ENCODE measurements around the gene GTPBP4. TPM values are rescaled to one million over a fixed set of nuclear protein-coding genes. Genes with fewer than 3 reads are reported as not detected.
A peak's percentile ranks its signal among the peaks of the same experiment; 100 is the strongest.

The GTPBP4 gene
- 28.5 TPM for polyA plus RNA-seq (2013)

- peaks cover 3 to 27% (median 24%) of the 10 kb centered on the region in 4 experiments for H3K4me1 ChIP-seq (ENCODE audit: control extremely low read depth in 1 of 4, control insufficient read depth in 4 of 4, insufficient read depth in 4 of 4, low read length in 3 of 4)
- peaks cover 3 to 13% (median 6%) of the 10 kb centered on the region in 4 experiments for H3K36me3 ChIP-seq (ENCODE audit: control insufficient read depth in 4 of 4, insufficient read depth in 4 of 4, low read length in 3 of 4)
- ChIA-PET CTCF (interaction anchor here (0.8 to 1.5 kb wide), 3 partner anchors 19 to 76 kb away, joined by 3 read pairs; no protein-coding TSS in a partner anchor), POLR2A (no interaction called here)
- under 1% methylated on average over 74 of the region's 74 CpGs for WGBS (ENCODE audit: insufficient coverage)
- peak; percentile 99 for DNase-seq
- H3K9me3 ChIP-seq (ENCODE audit: control extremely low read depth in 1 of 5, control insufficient read depth in 4 of 5, insufficient read depth in 2 of 5, low read depth in 1 of 5, low read length in 4 of 5) = no peaks in the 10 kb centered on the region
- H3K27me3 ChIP-seq (replicated peaks in 2 of 5; ENCODE audit: control insufficient read depth in 4 of 5, insufficient read depth in 5 of 5, low read length in 4 of 5) = no peaks in the 10 kb centered on the region
- H3K4me3 ChIP-seq (ENCODE audit: control insufficient read depth in 1 of 7, extremely low read depth in 1 of 7, insufficient read depth in 4 of 7, low read depth in 2 of 7, low read length in 6 of 7) = peak within 1 kb of the TSS; percentile 81 to 98 (median 95)
- H3K27ac ChIP-seq (ENCODE audit: insufficient read depth in 1 of 2, low read depth in 1 of 2, low read length in 2 of 2, poor library complexity in 1 of 2, severe bottlenecking in 2 of 2) = peak within 1 kb of the TSS; percentile 84 to 96
These were observed at the start of gene GTPBP4 for GRCh38 chr10:987870-988666. Gene GTPBP4, plus strand, starts transcription at chr10:988434. Its CDS starts 46 bp downstream, at chr10:988480.

- no peak for DNase-seq
- 92% methylated on average over 5 of the region's 10 CpGs for WGBS (ENCODE audit: insufficient coverage)
- Histone ChIP-seq H3K27ac (ENCODE audit: insufficient read depth in 1 of 2, low read depth in 1 of 2, low read length in 2 of 2, poor library complexity in 1 of 2, severe bottlenecking in 2 of 2) (no peak overlapping the region), H3K9me3 (ENCODE audit: control extremely low read depth in 1 of 5, control insufficient read depth in 4 of 5, insufficient read depth in 2 of 5, low read depth in 1 of 5, low read length in 4 of 5) (no peaks in the 10 kb centered on the region), H3K27me3 (replicated peaks in 2 of 5; ENCODE audit: control insufficient read depth in 4 of 5, insufficient read depth in 5 of 5, low read length in 4 of 5) (no peaks in the 10 kb centered on the region), H3K4me1 (ENCODE audit: control extremely low read depth in 1 of 4, control insufficient read depth in 4 of 4, insufficient read depth in 4 of 4, low read length in 3 of 4) (peaks cover 0 to 12% (median 6%) of the 10 kb centered on the region in 4 experiments), H3K36me3 (ENCODE audit: control insufficient read depth in 4 of 4, insufficient read depth in 4 of 4, low read length in 3 of 4) (no peaks in the 10 kb centered on the region), H3K4me3 (ENCODE audit: control insufficient read depth in 1 of 7, extremely low read depth in 1 of 7, insufficient read depth in 4 of 7, low read depth in 2 of 7, low read length in 6 of 7) (no peak overlapping the region)
- CTCF ChIA-PET = no interaction called here
- POLR2A ChIA-PET = interaction anchor here (0.5 kb wide), 1 partner anchor 109 kb away, joined by 3 read pairs; no protein-coding TSS in a partner anchor
These were observed 49.1 kb upstream of the GTPBP4 start for GRCh38 chr10:938941-939678.

- 97% methylated on average over 17 of the region's 17 CpGs for WGBS (ENCODE audit: insufficient coverage)
- peaks cover 0 to 19% (median 12%) of the 10 kb centered on the region in 4 experiments for H3K4me1 ChIP-seq (ENCODE audit: control extremely low read depth in 1 of 4, control insufficient read depth in 4 of 4, insufficient read depth in 4 of 4, low read length in 3 of 4)
- DNase-seq = no peak
- H3K27ac ChIP-seq (ENCODE audit: insufficient read depth in 1 of 2, low read depth in 1 of 2, low read length in 2 of 2, poor library complexity in 1 of 2, severe bottlenecking in 2 of 2) = no peak overlapping the region
- no peaks in the 10 kb centered on the region for H3K27me3 ChIP-seq (replicated peaks in 2 of 5; ENCODE audit: control insufficient read depth in 4 of 5, insufficient read depth in 5 of 5, low read length in 4 of 5)
- ChIA-PET POLR2A (interaction anchor here (0.6 kb wide), 1 partner anchor 50 kb away, joined by 5 read pairs; no protein-coding TSS in a partner anchor), CTCF (interaction anchor here (1.1 kb wide), 1 partner anchor 10 kb away, joined by 3 read pairs; no protein-coding TSS in a partner anchor)
- no peaks in the 10 kb centered on the region for H3K36me3 ChIP-seq (ENCODE audit: control insufficient read depth in 4 of 4, insufficient read depth in 4 of 4, low read length in 3 of 4)
- H3K4me3 ChIP-seq (ENCODE audit: control insufficient read depth in 1 of 7, extremely low read depth in 1 of 7, insufficient read depth in 4 of 7, low read depth in 2 of 7, low read length in 6 of 7) = no peak overlapping the region
- H3K9me3 ChIP-seq (ENCODE audit: control extremely low read depth in 1 of 5, control insufficient read depth in 4 of 5, insufficient read depth in 2 of 5, low read depth in 1 of 5, low read length in 4 of 5) = no peaks in the 10 kb centered on the region
These were observed 44.8 kb upstream of the GTPBP4 start for GRCh38 chr10:943334-944033.

- peak; percentile 78 to 92 (median 88) for DNase-seq
- no peaks in the 10 kb centered on the region for H3K9me3 ChIP-seq (ENCODE audit: control extremely low read depth in 1 of 5, control insufficient read depth in 4 of 5, insufficient read depth in 2 of 5, low read depth in 1 of 5, low read length in 4 of 5)
- ChIA-PET POLR2A (interaction anchor here (0.9 kb wide), 1 partner anchor 15 kb away, joined by 3 read pairs; no protein-coding TSS in a partner anchor), CTCF (interaction anchor here (1.1 kb wide), 1 partner anchor 11 kb away, joined by 3 read pairs; no protein-coding TSS in a partner anchor)
- no peaks in the 10 kb centered on the region for H3K36me3 ChIP-seq (ENCODE audit: control insufficient read depth in 4 of 4, insufficient read depth in 4 of 4, low read length in 3 of 4)
- H3K27me3 ChIP-seq (replicated peaks in 2 of 5; ENCODE audit: control insufficient read depth in 4 of 5, insufficient read depth in 5 of 5, low read length in 4 of 5) = no peaks in the 10 kb centered on the region
- H3K27ac ChIP-seq (ENCODE audit: insufficient read depth in 1 of 2, low read depth in 1 of 2, low read length in 2 of 2, poor library complexity in 1 of 2, severe bottlenecking in 2 of 2) = no peak overlapping the region
- H3K4me1 ChIP-seq (ENCODE audit: control extremely low read depth in 1 of 4, control insufficient read depth in 4 of 4, insufficient read depth in 4 of 4, low read length in 3 of 4) = peaks cover 0 to 16% (median 12%) of the 10 kb centered on the region in 4 experiments
- peak overlapping the region in 6 of 7 experiments; percentile 10 to 66 (median 50) for H3K4me3 ChIP-seq (ENCODE audit: control insufficient read depth in 1 of 7, extremely low read depth in 1 of 7, insufficient read depth in 4 of 7, low read depth in 2 of 7, low read length in 6 of 7)
- 8% methylated on average over 10 of the region's 14 CpGs for WGBS (ENCODE audit: insufficient coverage)
These were observed 44.0 kb upstream of the GTPBP4 start for GRCh38 chr10:944034-944831.

- Histone ChIP-seq H3K27ac (ENCODE audit: insufficient read depth in 1 of 2, low read depth in 1 of 2, low read length in 2 of 2, poor library complexity in 1 of 2, severe bottlenecking in 2 of 2) (no peak overlapping the region), H3K36me3 (ENCODE audit: control insufficient read depth in 4 of 4, insufficient read depth in 4 of 4, low read length in 3 of 4) (no peaks in the 10 kb centered on the region), H3K9me3 (ENCODE audit: control extremely low read depth in 1 of 5, control insufficient read depth in 4 of 5, insufficient read depth in 2 of 5, low read depth in 1 of 5, low read length in 4 of 5) (no peaks in the 10 kb centered on the region), H3K4me3 (ENCODE audit: control insufficient read depth in 1 of 7, extremely low read depth in 1 of 7, insufficient read depth in 4 of 7, low read depth in 2 of 7, low read length in 6 of 7) (no peak overlapping the region), H3K27me3 (replicated peaks in 2 of 5; ENCODE audit: control insufficient read depth in 4 of 5, insufficient read depth in 5 of 5, low read length in 4 of 5) (no peaks in the 10 kb centered on the region), H3K4me1 (ENCODE audit: control extremely low read depth in 1 of 4, control insufficient read depth in 4 of 4, insufficient read depth in 4 of 4, low read length in 3 of 4) (peaks cover 0 to 12% (median 12%) of the 10 kb centered on the region in 4 experiments)
- CTCF ChIA-PET = no interaction called here
- WGBS (ENCODE audit: insufficient coverage) = 99% methylated on average over 5 of the region's 6 CpGs
- peak in 1 of 3 donors; percentile 11 for DNase-seq
- POLR2A ChIA-PET = no interaction called here
These were observed 42.5 kb upstream of the GTPBP4 start for GRCh38 chr10:945778-946177.

- DNase-seq = no peak
- Histone ChIP-seq H3K27ac (ENCODE audit: insufficient read depth in 1 of 2, low read depth in 1 of 2, low read length in 2 of 2, poor library complexity in 1 of 2, severe bottlenecking in 2 of 2) (no peak overlapping the region), H3K4me1 (ENCODE audit: control extremely low read depth in 1 of 4, control insufficient read depth in 4 of 4, insufficient read depth in 4 of 4, low read length in 3 of 4) (peaks cover 0 to 12% (median 12%) of the 10 kb centered on the region in 4 experiments), H3K9me3 (ENCODE audit: control extremely low read depth in 1 of 5, control insufficient read depth in 4 of 5, insufficient read depth in 2 of 5, low read depth in 1 of 5, low read length in 4 of 5) (no peaks in the 10 kb centered on the region), H3K27me3 (replicated peaks in 2 of 5; ENCODE audit: control insufficient read depth in 4 of 5, insufficient read depth in 5 of 5, low read length in 4 of 5) (no peaks in the 10 kb centered on the region), H3K4me3 (ENCODE audit: control insufficient read depth in 1 of 7, extremely low read depth in 1 of 7, insufficient read depth in 4 of 7, low read depth in 2 of 7, low read length in 6 of 7) (no peak overlapping the region), H3K36me3 (ENCODE audit: control insufficient read depth in 4 of 4, insufficient read depth in 4 of 4, low read length in 3 of 4) (no peaks in the 10 kb centered on the region)
- ChIA-PET POLR2A (no interaction called here), CTCF (interaction anchor here (1.7 kb wide), 1 partner anchor 10 kb away, joined by 4 read pairs; no protein-coding TSS in a partner anchor)
- 100% methylated on average over 9 of the region's 9 CpGs for WGBS (ENCODE audit: insufficient coverage)
These were observed 41.2 kb upstream of the GTPBP4 start for GRCh38 chr10:947051-947450.
